Measurements from ENCODE around the gene CAMK2N2.

CAMK2N2 gene

GRCh38 chr3:184257083-184257915 lies 4.1 kb downstream of the CAMK2N2 start:
- Histone ChIP-seq H3K79me2 (ENCODE audit: control insufficient read depth, low read length) (peaks cover 8% of the 10 kb centered on the region), H3F3A (ENCODE audit: control insufficient read depth, insufficient read depth) (no peaks in the 10 kb centered on the region; the same call in 1 of the 2 replicates), H3K9me2 (replicated peaks; ENCODE audit: control insufficient read depth, low read length) (no peaks in the 10 kb centered on the region), H3K4me2 (ENCODE audit: low read length) (no peak overlapping the region), H3K4me3 (ENCODE audit: low read length) (no peak overlapping the region), H3K27ac (ENCODE audit: low read depth, low read length) (no peak overlapping the region), H3K36me3 (ENCODE audit: control insufficient read depth, low read length) (no peaks in the 10 kb centered on the region), H3K9me3 (ENCODE audit: control insufficient read depth, insufficient read depth, low read length) (no peaks in the 10 kb centered on the region), H3K4me1 (ENCODE audit: control insufficient read depth, low read length) (peaks cover 13% of the 10 kb centered on the region; the same call in 1 of the 2 replicates), H3K27me3 (ENCODE audit: control insufficient read depth, low read length) (peaks cover 20% of the 10 kb centered on the region), H4K20me1 (ENCODE audit: control insufficient read depth, insufficient read depth, low read depth, low read length) (no peaks in the 10 kb centered on the region)
- TF ChIP-seq CTCF (IDR thresholded peaks at IDR 0.05; ENCODE audit: low read depth, low read length, poor library complexity, severe bottlenecking) (no peak), EZH2phosphoT487 (IDR thresholded peaks at IDR 0.05; ENCODE audit: borderline replicate concordance, low read length) (no peak)

- no peaks in the 10 kb centered on the region; the same call in 1 of the 2 replicates for H3F3A ChIP-seq (ENCODE audit: control insufficient read depth, insufficient read depth)
- peaks cover 19% of the 10 kb centered on the region for H3K79me2 ChIP-seq (ENCODE audit: control insufficient read depth, low read length)
- TF ChIP-seq EZH2phosphoT487 (IDR thresholded peaks at IDR 0.05; ENCODE audit: borderline replicate concordance, low read length) (no peak), CTCF (IDR thresholded peaks at IDR 0.05; ENCODE audit: low read depth, low read length, poor library complexity, severe bottlenecking) (no peak)
- H4K20me1 ChIP-seq (ENCODE audit: control insufficient read depth, insufficient read depth, low read depth, low read length), result no peaks in the 10 kb centered on the region
- H3K27ac ChIP-seq (ENCODE audit: low read depth, low read length), result no peak overlapping the region
- no peak overlapping the region for H3K4me3 ChIP-seq (ENCODE audit: low read length)
- H3K4me2 ChIP-seq (ENCODE audit: low read length), result no peak overlapping the region
- peaks cover 5% of the 10 kb centered on the region for H3K27me3 ChIP-seq (ENCODE audit: control insufficient read depth, low read length)
- no peaks in the 10 kb centered on the region for H3K36me3 ChIP-seq (ENCODE audit: control insufficient read depth, low read length)
- peaks cover under 1% of the 10 kb centered on the region; the same call in 1 of the 2 replicates for H3K4me1 ChIP-seq (ENCODE audit: control insufficient read depth, low read length)
- H3K9me3 ChIP-seq (ENCODE audit: control insufficient read depth, insufficient read depth, low read length), result no peaks in the 10 kb centered on the region
- no peaks in the 10 kb centered on the region for H3K9me2 ChIP-seq (replicated peaks; ENCODE audit: control insufficient read depth, low read length)
Observed at GRCh38 chr3:184255291-184256039, 5.9 kb downstream of the CAMK2N2 start.

GRCh38 chr3:184250167-184250828 lies 11.1 kb downstream of the CAMK2N2 start:
- Histone ChIP-seq H3K4me1 (ENCODE audit: control insufficient read depth, low read length) (peaks cover 12% of the 10 kb centered on the region), H3K27me3 (ENCODE audit: control insufficient read depth, low read length) (no peaks in the 10 kb centered on the region), H3K9me3 (ENCODE audit: control insufficient read depth, insufficient read depth, low read length) (no peaks in the 10 kb centered on the region), H3K4me3 (ENCODE audit: low read length) (peak overlapping the region; percentile 91), H4K20me1 (ENCODE audit: control insufficient read depth, insufficient read depth, low read depth, low read length) (no peaks in the 10 kb centered on the region), H3K36me3 (ENCODE audit: control insufficient read depth, low read length) (peaks cover 16% of the 10 kb centered on the region), H3K27ac (ENCODE audit: low read depth, low read length) (peak overlapping the region; percentile 86), H3K9me2 (replicated peaks; ENCODE audit: control insufficient read depth, low read length) (no peaks in the 10 kb centered on the region), H3K4me2 (ENCODE audit: low read length) (peak overlapping the region; percentile 100), H3K79me2 (ENCODE audit: control insufficient read depth, low read length) (peaks cover 60% of the 10 kb centered on the region), H3F3A (ENCODE audit: control insufficient read depth, insufficient read depth) (peaks cover 4% of the 10 kb centered on the region)
- TF ChIP-seq CTCF (IDR thresholded peaks at IDR 0.05; ENCODE audit: low read depth, low read length, poor library complexity, severe bottlenecking) (peak; percentile 92), EZH2phosphoT487 (IDR thresholded peaks at IDR 0.05; ENCODE audit: borderline replicate concordance, low read length) (no peak)

Data from DOHH2 (cell line).